Measurements from ENCODE around the gene UFM1.
"Not testable (repeated sequence)": the region's sequence is repeated elsewhere in the genome, so short reads cannot be mapped to it uniquely, and the experiment has no call there.

The UFM1 gene

GRCh38 chr13:38349390-38350113 lies at the start of gene UFM1:
TSS of gene UFM1 (plus strand) at chr13:38349851. CDS start at chr13:38349920, 69 bp downstream.
- peak; percentile 93 for DNase-seq

DNA sequence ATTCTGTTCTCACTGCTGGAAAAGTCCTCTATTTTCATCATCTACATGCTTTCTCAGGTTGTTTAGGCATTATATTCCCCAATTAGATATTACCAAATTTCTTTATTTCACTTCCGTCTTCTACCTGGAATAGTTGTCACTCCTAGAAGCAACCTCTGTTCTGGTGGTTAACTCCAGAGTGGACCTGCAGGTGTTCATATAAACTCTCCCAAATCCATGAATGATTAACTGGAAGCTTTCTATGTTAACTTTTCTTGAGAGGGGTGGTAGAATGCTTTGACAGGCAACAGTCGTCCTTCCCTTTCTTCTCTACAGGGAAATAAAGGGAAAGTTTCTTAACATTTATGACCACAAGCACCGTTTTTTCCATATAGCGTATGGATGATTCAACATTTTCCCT lies 48.4 kb upstream of the UFM1 start:
- DNase-seq, result no peak

DNA sequence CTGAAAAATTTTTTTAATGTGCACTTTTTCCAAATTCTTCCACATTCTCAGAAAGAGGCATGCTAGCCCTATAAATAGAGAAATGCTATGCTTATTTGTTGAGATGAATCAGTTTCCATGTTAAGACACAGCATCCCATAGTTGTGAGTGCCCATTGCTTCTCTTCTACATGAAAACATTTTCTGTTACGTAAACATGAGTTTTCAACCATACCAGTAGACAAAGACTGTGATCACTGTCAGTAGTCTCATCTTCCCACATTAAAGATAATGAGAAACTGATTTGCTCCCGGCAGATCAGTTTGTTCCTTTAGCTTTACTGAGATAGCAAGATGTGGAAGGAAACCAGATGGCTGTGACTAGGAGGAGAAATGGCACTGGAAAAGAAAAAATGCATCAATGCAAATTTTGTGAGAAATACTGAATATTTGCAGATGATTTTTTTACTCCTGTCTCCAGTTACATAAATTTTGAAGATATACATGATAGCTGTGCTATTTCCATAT lies 45.8 kb upstream of the UFM1 start:
- no peak for DNase-seq

DNA sequence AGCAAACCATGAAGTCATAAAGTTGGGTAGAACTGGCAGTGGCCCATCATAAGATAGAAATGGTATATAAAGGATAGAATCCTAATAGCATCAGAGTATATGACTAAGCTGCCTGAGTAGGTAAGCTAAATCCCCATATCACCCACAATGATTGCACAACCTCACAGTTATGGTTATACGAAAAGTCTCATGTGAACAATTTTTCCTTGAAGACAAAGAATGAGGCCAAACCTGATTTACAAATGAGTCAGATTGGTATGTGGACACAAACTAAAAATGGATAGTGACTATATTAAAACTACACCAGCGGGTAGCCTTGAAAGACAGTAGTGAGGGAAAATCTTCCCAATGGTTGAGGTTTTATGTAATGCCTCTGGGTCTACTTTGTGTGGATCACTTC lies 40.9 kb upstream of the UFM1 start:
- DNase-seq, result no peak

- DNase-seq, result no peak
These were observed 40.3 kb upstream of the UFM1 start for GRCh38 chr13:38309397-38309796.

GRCh38 chr13:38311175-38311574 lies 38.5 kb upstream of the UFM1 start:
- not testable (repeated sequence) for DNase-seq

DNA sequence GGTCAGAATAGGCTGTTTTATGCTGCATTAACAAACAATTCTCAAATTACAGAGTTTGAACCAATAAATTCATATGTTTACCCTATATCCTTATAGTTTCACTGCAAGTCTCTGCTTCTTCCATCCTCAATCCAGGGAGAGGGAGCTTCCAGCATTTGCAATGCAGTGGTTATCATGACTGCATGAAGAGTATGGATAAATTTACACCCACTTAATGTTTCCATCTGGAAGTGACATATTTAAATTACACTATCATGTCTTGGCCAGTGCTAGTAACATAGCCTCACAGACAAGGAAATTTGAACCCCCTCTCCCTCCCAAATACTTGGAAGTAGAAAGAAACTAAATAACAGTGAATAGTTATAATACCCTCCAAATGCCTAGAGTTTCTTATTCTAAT lies 33.5 kb upstream of the UFM1 start:
- DNase-seq, result no peak

- no peak for DNase-seq
These were observed 28.0 kb upstream of the UFM1 start for GRCh38 chr13:38321654-38322053.

GRCh38 chr13:38325426-38325825 lies 24.2 kb upstream of the UFM1 start:
- DNase-seq, result no peak

- no peak for DNase-seq
These were observed 21.0 kb upstream of the UFM1 start for GRCh38 chr13:38328699-38329098.

DNA sequence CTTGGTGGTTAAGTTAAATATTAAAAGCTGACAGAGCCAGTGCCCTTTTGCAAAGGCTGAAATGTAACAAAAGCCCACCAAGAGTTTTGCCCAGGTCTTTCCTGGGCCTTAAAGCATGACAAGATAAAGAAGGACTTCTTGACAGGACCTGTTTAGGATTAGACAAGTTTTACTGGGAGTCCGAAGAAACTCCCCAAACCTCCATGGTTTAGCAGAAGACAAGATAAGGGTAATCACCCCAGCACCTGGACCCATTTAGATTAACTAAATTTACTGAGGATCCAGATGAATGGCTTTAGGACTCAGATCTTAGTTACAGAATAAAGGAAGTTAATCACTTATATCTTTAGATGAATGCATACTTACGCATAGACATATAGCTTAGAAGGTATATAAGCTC lies 14.8 kb upstream of the UFM1 start:
- DNase-seq, result no peak

DNA sequence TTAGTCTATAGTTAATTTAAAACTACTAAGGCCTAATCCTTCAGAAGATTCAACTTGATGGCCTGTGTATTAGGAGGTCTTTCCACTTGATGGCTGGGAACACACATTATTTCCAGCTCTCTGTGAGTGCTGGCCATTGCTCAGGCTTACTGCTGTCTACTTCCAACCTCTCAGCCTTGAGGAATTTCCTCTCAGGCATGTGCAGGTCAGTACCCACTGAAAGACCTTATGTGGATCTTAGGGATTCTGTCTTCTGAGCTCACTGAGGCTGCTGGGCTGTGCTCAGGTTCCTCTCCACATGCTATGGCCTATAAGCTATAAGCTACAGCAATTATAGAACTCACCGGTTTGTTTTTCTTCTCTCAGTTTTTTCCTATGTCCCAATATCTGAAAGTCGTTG lies 11.6 kb upstream of the UFM1 start:
- DNase-seq, result no peak

- DNase-seq, result no peak
These were observed 9.0 kb upstream of the UFM1 start for GRCh38 chr13:38340624-38341023.

- DNase-seq, result no peak
These were observed 8.4 kb upstream of the UFM1 start for GRCh38 chr13:38341149-38341692.

GRCh38 chr13:38346764-38347163 lies 2.9 kb upstream of the UFM1 start:
- no peak for DNase-seq

DNA sequence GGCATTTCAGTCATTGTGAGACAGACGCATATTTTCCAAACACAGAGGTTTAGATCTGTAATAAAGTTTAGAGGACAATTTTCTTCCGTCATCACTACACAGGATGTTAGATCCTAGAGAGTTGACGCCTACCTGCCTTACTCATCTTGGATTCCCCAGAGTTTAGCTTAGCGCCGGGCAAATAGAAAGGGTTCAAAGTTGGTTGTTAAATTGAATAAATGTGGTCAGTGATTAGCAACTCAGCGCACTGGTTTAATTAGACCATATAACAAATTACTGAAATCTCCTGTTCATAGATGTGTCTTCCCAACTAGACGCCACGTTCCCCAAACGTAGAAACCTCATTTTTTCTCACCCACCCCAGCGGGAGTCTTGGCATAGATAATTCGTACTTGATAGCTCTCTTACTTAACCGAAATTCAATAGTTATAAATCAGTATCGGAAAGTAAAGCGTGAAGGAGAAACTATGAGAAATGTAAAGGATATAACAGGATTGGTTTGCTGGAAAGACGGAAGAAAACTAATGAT lies 726 bp upstream of the UFM1 start:
- peak; percentile 37 for DNase-seq

- DNase-seq, result peak; percentile 85
These were observed 515 bp downstream of the UFM1 start for GRCh38 chr13:38350114-38350617.

DNA sequence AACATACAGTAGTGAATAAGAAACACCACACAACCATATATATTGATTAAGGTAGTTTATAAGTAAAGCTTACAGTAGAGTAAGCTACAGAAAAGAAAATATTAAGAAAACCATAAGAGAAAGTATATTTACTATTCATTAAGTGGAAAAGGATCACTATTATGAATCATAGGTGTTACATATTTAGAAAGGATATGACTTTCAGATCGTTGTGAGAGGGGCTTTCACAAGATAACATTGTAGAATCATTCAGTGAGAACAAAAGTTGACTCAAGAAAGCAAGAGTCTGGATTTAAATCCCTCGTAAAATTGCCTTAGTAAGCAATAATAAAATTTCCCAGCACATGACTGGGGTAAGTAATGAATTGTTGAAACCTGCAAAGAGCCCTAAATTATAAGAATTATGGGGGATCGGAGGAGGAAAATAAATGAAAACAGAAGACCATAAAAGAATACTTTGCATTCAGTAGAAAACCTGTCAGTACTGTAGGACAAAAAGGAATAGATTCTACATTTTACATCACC lies 6.0 kb downstream of the UFM1 start:
- no peak for DNase-seq

- no peak for DNase-seq
These were observed 9.0 kb downstream of the UFM1 start for GRCh38 chr13:38358684-38359083.

DNA sequence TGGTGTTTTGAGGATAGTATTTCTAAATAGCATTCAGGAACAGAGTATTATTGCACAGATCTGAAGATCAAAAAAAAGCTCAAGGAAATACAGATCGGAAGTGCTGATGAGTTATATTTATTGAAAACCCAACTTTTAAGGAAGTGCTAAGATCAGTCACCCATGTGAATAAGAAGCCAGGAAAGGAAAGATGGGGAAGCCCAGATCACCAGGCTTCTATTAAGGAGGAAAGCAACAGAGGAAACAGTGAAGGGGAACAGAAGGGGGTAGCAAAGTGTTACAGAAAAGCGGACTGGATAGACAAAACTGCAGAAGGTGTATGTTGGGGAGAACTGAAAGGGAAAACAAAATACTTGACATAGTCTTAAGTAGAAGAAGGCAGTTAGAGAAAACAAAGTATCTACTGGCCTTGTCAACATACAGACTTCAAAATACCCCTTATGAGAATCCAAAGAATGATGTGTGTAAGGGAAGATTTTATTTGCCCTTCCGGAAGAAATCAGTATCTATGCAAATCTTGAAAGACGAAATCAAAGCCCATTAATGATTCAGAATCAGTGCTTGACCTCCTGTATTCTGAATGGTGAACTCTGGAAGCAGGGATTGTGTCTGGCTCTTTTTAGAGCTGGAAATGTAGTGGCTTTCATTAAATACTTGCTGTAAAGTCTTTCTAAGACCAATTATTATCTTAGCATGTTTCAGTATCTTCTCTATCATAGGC lies 12.1 kb downstream of the UFM1 start:
- no peak for DNase-seq

GRCh38 chr13:38363219-38363618 lies 13.6 kb downstream of the UFM1 start:
- DNase-seq, result no peak

- DNase-seq, result not testable (repeated sequence)
These were observed 14.1 kb downstream of the UFM1 start for GRCh38 chr13:38363746-38364145.

- no peak for DNase-seq
These were observed 16.0 kb downstream of the UFM1 start for GRCh38 chr13:38365661-38366060.

Data from right forelimb (tissue), 1 donor.